HepG2 (cell line): ENCODE results near the gene PSMB10. TPM values are rescaled to one million over a fixed set of nuclear protein-coding genes. Genes with fewer than 3 reads are reported as not detected.

Experiments used
- ARNTL ChIP-seq: sonication (generic); formaldehyde crosslinking; IDR thresholded peaks from 2 replicates; pipeline ENCODE4 v1.4.0; 2020; ENCODE audit warnings: mild to moderate bottlenecking, missing genetic modification reagents
- CCDC6 ChIP-seq: sonication (generic); formaldehyde crosslinking; IDR thresholded peaks from 2 replicates; pipeline ENCODE4 v1.8.1; 2022; ENCODE audit warnings: mild to moderate bottlenecking, missing genetic modification reagents, moderate library complexity
- FOXO1 ChIP-seq: sonication (generic); formaldehyde crosslinking; IDR thresholded peaks from 2 replicates; pipeline ENCODE4 v1.4.0; 2020; ENCODE audit warnings: missing genetic modification reagents
- HES4 ChIP-seq: sonication (generic); formaldehyde crosslinking; IDR thresholded peaks from 2 replicates; pipeline ENCODE4 v1.9.0; 2021; ENCODE audit warnings: mild to moderate bottlenecking, missing genetic modification reagents, borderline replicate concordance
- KLF9 ChIP-seq: IDR thresholded peaks from 2 replicates; pipeline ENCODE4 v1.6.1; 2016; ENCODE audit warnings: low read depth
- KMT2A ChIP-seq: sonication (generic); formaldehyde crosslinking; IDR thresholded peaks from 2 replicates; pipeline ENCODE4 v1.4.0; 2020; ENCODE audit warnings: missing genetic modification reagents
- NFATC3 ChIP-seq: sonication (generic); formaldehyde crosslinking; IDR thresholded peaks from 2 replicates; pipeline ENCODE4 v1.5.1; 2020; ENCODE audit warnings: mild to moderate bottlenecking, missing genetic modification reagents
- NFKB2 ChIP-seq: sonication (generic); formaldehyde crosslinking; IDR thresholded peaks from 2 replicates; pipeline ENCODE4 v1.4.0; 2020; ENCODE audit warnings: missing genetic modification reagents, borderline replicate concordance
- PAWR ChIP-seq: sonication (generic); formaldehyde crosslinking; IDR thresholded peaks from 2 replicates; pipeline ENCODE4 v1.4.0; 2020; ENCODE audit warnings: missing genetic modification reagents, mild to moderate bottlenecking, borderline replicate concordance
- PHF21A ChIP-seq: sonication (generic); formaldehyde crosslinking; IDR thresholded peaks from 2 replicates; pipeline ENCODE4 v1.5.0; 2020; ENCODE audit warnings: mild to moderate bottlenecking, missing genetic modification reagents
- RORA ChIP-seq: sonication (generic); formaldehyde crosslinking; IDR thresholded peaks from 2 replicates; pipeline ENCODE4 v1.5.0; 2020; ENCODE audit warnings: mild to moderate bottlenecking, missing genetic modification reagents, moderate library complexity
- RXRA ChIP-seq: sonication (generic); formaldehyde crosslinking; IDR thresholded peaks from 2 replicates; pipeline ENCODE4 v1.5.1; 2020; ENCODE audit warnings: missing genetic modification reagents
- SOX13 ChIP-seq, 3 experiments: fragments of 450-650 bp in 1 of 3; sonication (generic) in 1 of 3; formaldehyde crosslinking in 1 of 3; IDR thresholded peaks in 2 of 3; conservative IDR thresholded peaks in 1 of 3; 2 replicates each; pipeline versions ENCODE4 v1.5.0 to v1.6.1; 2016 to 2020; ENCODE audit warnings: antibody characterized with exemption in 1 of 3, mild to moderate bottlenecking in 1 of 3, missing compliant biosample characterization in 1 of 3, missing genetic modification reagents in 1 of 3, moderate library complexity in 1 of 3
- ZBTB43 ChIP-seq: sonication (generic); formaldehyde crosslinking; conservative IDR thresholded peaks from 2 replicates; pipeline ENCODE4 v1.4.0; 2020; ENCODE audit warnings: missing genetic modification reagents
- ZFP37 ChIP-seq: sonication (generic); formaldehyde crosslinking; IDR thresholded peaks from 2 replicates; pipeline ENCODE4 v1.4.0; 2020; ENCODE audit warnings: missing genetic modification reagents, borderline replicate concordance
- ZFP82 ChIP-seq: sonication (generic); formaldehyde crosslinking; IDR thresholded peaks from 2 replicates; pipeline ENCODE4 v1.5.1; 2020; ENCODE audit warnings: mild to moderate bottlenecking, missing genetic modification reagents, borderline replicate concordance
- ZGPAT ChIP-seq: IDR thresholded peaks from 2 replicates; pipeline ENCODE4 v1.6.1; 2016; ENCODE audit warnings: mild to moderate bottlenecking
- ZNF124 ChIP-seq: sonication (generic); formaldehyde crosslinking; IDR thresholded peaks from 2 replicates; pipeline ENCODE4 v1.4.0; 2020; ENCODE audit warnings: missing genetic modification reagents
- ZNF225 ChIP-seq: sonication (generic); formaldehyde crosslinking; IDR thresholded peaks from 2 replicates; pipeline ENCODE4 v1.4.0; 2020; ENCODE audit warnings: mild to moderate bottlenecking, missing genetic modification reagents
- ZNF280B ChIP-seq: sonication (generic); formaldehyde crosslinking; IDR thresholded peaks from 2 replicates; pipeline ENCODE4 v1.5.0; 2020; ENCODE audit warnings: missing genetic modification reagents, mild to moderate bottlenecking, borderline replicate concordance
- ZNF362 ChIP-seq: sonication (generic); formaldehyde crosslinking; IDR thresholded peaks from 2 replicates; pipeline ENCODE4 v1.4.0; 2020; ENCODE audit warnings: missing genetic modification reagents, mild to moderate bottlenecking, borderline replicate concordance
- ZNF367 ChIP-seq: sonication (generic); formaldehyde crosslinking; IDR thresholded peaks from 2 replicates; pipeline ENCODE4 v1.4.0; 2020; ENCODE audit warnings: missing genetic modification reagents, borderline replicate concordance
- ZNF569 ChIP-seq: sonication (generic); formaldehyde crosslinking; IDR thresholded peaks from 2 replicates; pipeline ENCODE4 v1.5.0; 2020; ENCODE audit warnings: mild to moderate bottlenecking, missing genetic modification reagents, moderate library complexity, borderline replicate concordance
- ZNF775 ChIP-seq: sonication (generic); formaldehyde crosslinking; IDR thresholded peaks from 2 replicates; pipeline ENCODE4 v1.4.0; 2020; ENCODE audit warnings: missing genetic modification reagents, mild to moderate bottlenecking, moderate library complexity, borderline replicate concordance
- polyA plus RNA-seq, 8 experiments: library from polyadenylated mRNA; depleted of rRNA in 3 of 8; stranded (reverse) in 7 of 8; unstranded in 1 of 8; fragments of >200 nt; fragmentation: Illumina TruSeq in 4 of 8; extraction: Trizol in 4 of 8; gene quantifications; 2 replicates each; pipeline versions ENCODE4 v1.2.1 to v1.2.3, GENCODE V29; 2011 to 2016; ENCODE audit warnings: low read depth in 4 of 8, missing spikeins in 1 of 8, mixed read lengths in 1 of 8; ENCODE audit not compliant: insufficient read depth in 1 of 8
- total RNA-seq, 5 experiments: library from RNA; depleted of rRNA; stranded (reverse); fragments of >200 nt; fragmentation: Illumina TruSeq; extraction: Trizol; gene quantifications; 2 replicates each; pipeline ENCODE4 v1.2.3, GENCODE V29; 2016; ENCODE audit warnings: low read depth in 1 of 5

Gene PSMB10
- total and polyA plus RNA-seq, 2 of the 13 experiments (the other 11 are each of a cell fraction or from before 2014, with no cell fraction given), result 12.7 to 65.9 TPM

- TF ChIP-seq ZBTB43 (CRISPR knock-in tag) (peak; percentile 62; the same call in 1 of the 2 replicates), ZFP37 (CRISPR knock-in tag) (no peak), ARNTL (CRISPR knock-in tag) (no peak), ZNF124 (CRISPR knock-in tag) (0 out of 2 replicates have a peak, but pooled peaks have one; percentile 42), HES4 (CRISPR knock-in tag) (no peak), RXRA (CRISPR knock-in tag) (0 out of 2 replicates have a peak, but pooled peaks have one; percentile 49), NFATC3 (CRISPR knock-in tag) (no peak), ZNF775 (CRISPR knock-in tag) (no peak), NFKB2 (CRISPR knock-in tag) (no peak), KLF9 (no peak), ZNF367 (no peak), KMT2A (CRISPR knock-in tag) (no peak), ZNF280B (0 out of 2 replicates have a peak, but pooled peaks have one; percentile 47), FOXO1 (CRISPR knock-in tag) (peak; percentile 48; the same call in 1 of the 2 replicates), ZFP82 (no peak), ZGPAT (CRISPR knock-in tag) (0 out of 2 replicates have a peak, but pooled peaks have one; percentile 25), PAWR (CRISPR knock-in tag) (no peak), CCDC6 (no peak), PHF21A (no peak), ZNF569 (CRISPR knock-in tag) (no peak), RORA (CRISPR knock-in tag) (no peak), ZNF225 (CRISPR knock-in tag) (0 out of 2 replicates have a peak, but pooled peaks have one; percentile 31), ZNF362 (CRISPR knock-in tag) (no peak), SOX13 (IDR thresholded peaks at IDR 0.05) (no peak), SOX13 (CRISPR knock-in tag; conservative IDR thresholded peaks at IDR 0.05 in 1 of 2, IDR thresholded peaks at IDR 0.05 in 1 of 2) (no peak)
Measured at GRCh38 chr16:67928561-67929364, 7.9 kb downstream of the PSMB10 start (continued).
